ENCODE results near the gene TRPV4. TPM values are rescaled to one million over a fixed set of nuclear protein-coding genes. Genes with fewer than 3 reads are reported as not detected.

The TRPV4 gene
- total and polyA plus RNA-seq, 2 experiments from 2014 or later, result 0.66 to 1.1 TPM

GRCh38 chr12:109764776-109765445, 68.3 kb downstream of the TRPV4 start:
- Histone ChIP-seq H3K4me3 (no peak overlapping the region), H3K79me2 (replicated peaks; ENCODE audit: insufficient read depth) (no peaks in the 10 kb centered on the region), H3F3A (replicated peaks; ENCODE audit: low read depth) (no peaks in the 10 kb centered on the region), H3K27me3 (ENCODE audit: insufficient read depth) (no peaks in the 10 kb centered on the region), H3K4me1 (ENCODE audit: insufficient read depth) (no peaks in the 10 kb centered on the region), H3K27ac (ENCODE audit: low read depth) (no peak overlapping the region), H3K9me2 (ENCODE audit: insufficient read depth) (no peaks in the 10 kb centered on the region), H2AFZ (no peak overlapping the region), H3K4me2 (no peak overlapping the region), H4K20me1 (replicated peaks; ENCODE audit: insufficient read depth) (no peaks in the 10 kb centered on the region), H3K36me3 (ENCODE audit: insufficient read depth) (no peaks in the 10 kb centered on the region)
- Mint-ChIP-seq H3K36me3 (ENCODE audit: low read depth) (no peaks in the 10 kb centered on the region; the same call in 2 of the 3 replicates), H3K9me3 (no peaks in the 10 kb centered on the region; the same call in 2 of the 3 replicates), H3K27me3 (ENCODE audit: insufficient read depth, low read depth, poor library complexity) (peaks cover 9% of the 10 kb centered on the region), H3K27ac (no peak overlapping the region), H3K4me1 (peaks cover 3% of the 10 kb centered on the region), H3K4me3 (no peak overlapping the region)
- ATAC-seq (no peak), DNase-seq (ENCODE audit: low spot score) (no peak)
- TF ChIP-seq EZH2 (IDR thresholded peaks at IDR 0.05; ENCODE audit: low read depth, unreplicated experiment) (no peak), CTCF (conservative IDR thresholded peaks at IDR 0.05; ENCODE audit: low read depth in 2 of 2) (no peak), ETS1 (IDR thresholded peaks at IDR 0.05) (no peak), POLR2AphosphoS5 (IDR thresholded peaks at IDR 0.05; ENCODE audit: low read depth) (no peak)

GRCh38 chr12:109764123-109764522, 69.1 kb downstream of the TRPV4 start:
- Histone ChIP-seq H3K27ac (ENCODE audit: low read depth) (no peak overlapping the region), H2AFZ (no peak overlapping the region), H3K9me2 (ENCODE audit: insufficient read depth) (no peaks in the 10 kb centered on the region), H3K4me2 (no peak overlapping the region), H3K79me2 (replicated peaks; ENCODE audit: insufficient read depth) (no peaks in the 10 kb centered on the region), H3K4me3 (no peak overlapping the region), H3K36me3 (ENCODE audit: insufficient read depth) (no peaks in the 10 kb centered on the region), H3K4me1 (ENCODE audit: insufficient read depth) (peaks cover 4% of the 10 kb centered on the region; the same call in 1 of the 2 replicates), H3F3A (replicated peaks; ENCODE audit: low read depth) (no peaks in the 10 kb centered on the region), H3K27me3 (ENCODE audit: insufficient read depth) (no peaks in the 10 kb centered on the region), H4K20me1 (replicated peaks; ENCODE audit: insufficient read depth) (no peaks in the 10 kb centered on the region)
- Mint-ChIP-seq H3K4me1 (peaks cover 11% of the 10 kb centered on the region), H3K27me3 (ENCODE audit: insufficient read depth, low read depth, poor library complexity) (peaks cover 14% of the 10 kb centered on the region), H3K36me3 (ENCODE audit: low read depth) (no peaks in the 10 kb centered on the region; the same call in 2 of the 3 replicates), H3K27ac (no peak overlapping the region), H3K4me3 (no peak overlapping the region), H3K9me3 (no peaks in the 10 kb centered on the region; the same call in 2 of the 3 replicates)
- TF ChIP-seq ZNF462 (CRISPR knock-in tag; IDR thresholded peaks at IDR 0.05) (no peak), ETS1 (IDR thresholded peaks at IDR 0.05) (no peak), CTCF (conservative IDR thresholded peaks at IDR 0.05; ENCODE audit: low read depth in 2 of 2) (peak; percentile 51 to 56; a peak in 3 of 4 replicates)
- ATAC-seq, result peak; percentile 39
- peak; percentile 48 for DNase-seq (ENCODE audit: low spot score)

All from GM23338 (cell line).